Measurements from ENCODE around the gene LIPG. TPM values are rescaled to one million over a fixed set of nuclear protein-coding genes. Genes with fewer than 3 reads are reported as not detected.

LIPG gene
- total RNA-seq, 2 experiments from 2014 or later: not detected

DNA sequence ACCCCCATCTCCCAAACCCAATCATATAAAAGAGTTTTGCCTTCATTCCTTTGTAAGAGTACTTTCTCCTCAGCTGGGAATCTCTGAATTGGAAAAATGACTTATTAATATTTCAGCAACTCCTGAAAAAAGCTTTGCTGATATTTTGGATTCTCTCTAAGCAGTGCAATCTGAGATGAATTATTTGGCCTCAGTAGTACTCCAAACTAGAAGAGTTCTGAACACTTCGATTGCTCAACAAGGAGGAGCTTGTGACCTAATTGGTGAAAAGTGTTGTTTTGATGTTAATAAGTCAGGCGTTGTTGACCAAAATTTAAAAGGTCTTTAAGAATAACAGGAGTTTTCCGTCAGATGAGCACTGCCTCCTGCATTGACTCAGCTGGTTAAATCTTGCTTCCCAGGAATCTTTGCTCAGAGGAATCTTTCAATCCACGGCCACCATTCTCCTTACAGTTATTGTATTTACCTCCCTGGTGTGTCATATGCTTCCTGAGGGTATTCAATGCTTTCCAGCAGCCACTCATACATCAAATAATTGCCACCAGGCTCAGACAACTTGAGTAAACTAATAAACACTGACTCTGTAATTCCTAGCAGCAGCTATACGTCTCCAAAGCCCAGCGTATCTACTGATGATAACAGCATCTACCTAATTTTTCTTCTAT is 24.5 kb upstream of the LIPG start:
- H3K4me2 ChIP-seq (ENCODE audit: low read length): no peak overlapping the region
- no peak overlapping the region for H3K27ac ChIP-seq (ENCODE audit: low read depth, low read length, poor library complexity, severe bottlenecking)
- ChIA-PET CTCF (ENCODE audit: unreplicated experiment) (no interaction called here), POLR2A (interaction anchor here (0.6 kb wide), 1 partner anchor 27 kb away, joined by 3 read pairs; no protein-coding TSS in a partner anchor)
- H2AFZ ChIP-seq (ENCODE audit: low read length): no peak overlapping the region
- no peak for DNase-seq (ENCODE audit: low spot score)
- TF ChIP-seq, protein P1, sequence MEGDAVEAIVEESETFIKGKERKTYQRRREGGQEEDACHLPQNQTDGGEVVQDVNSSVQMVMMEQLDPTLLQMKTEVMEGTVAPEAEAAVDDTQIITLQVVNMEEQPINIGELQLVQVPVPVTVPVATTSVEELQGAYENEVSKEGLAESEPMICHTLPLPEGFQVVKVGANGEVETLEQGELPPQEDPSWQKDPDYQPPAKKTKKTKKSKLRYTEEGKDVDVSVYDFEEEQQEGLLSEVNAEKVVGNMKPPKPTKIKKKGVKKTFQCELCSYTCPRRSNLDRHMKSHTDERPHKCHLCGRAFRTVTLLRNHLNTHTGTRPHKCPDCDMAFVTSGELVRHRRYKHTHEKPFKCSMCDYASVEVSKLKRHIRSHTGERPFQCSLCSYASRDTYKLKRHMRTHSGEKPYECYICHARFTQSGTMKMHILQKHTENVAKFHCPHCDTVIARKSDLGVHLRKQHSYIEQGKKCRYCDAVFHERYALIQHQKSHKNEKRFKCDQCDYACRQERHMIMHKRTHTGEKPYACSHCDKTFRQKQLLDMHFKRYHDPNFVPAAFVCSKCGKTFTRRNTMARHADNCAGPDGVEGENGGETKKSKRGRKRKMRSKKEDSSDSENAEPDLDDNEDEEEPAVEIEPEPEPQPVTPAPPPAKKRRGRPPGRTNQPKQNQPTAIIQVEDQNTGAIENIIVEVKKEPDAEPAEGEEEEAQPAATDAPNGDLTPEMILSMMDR (conservative IDR thresholded peaks at IDR 0.05; ENCODE audit: low read length): no peak
- no peak for TF ChIP-seq EZH2phosphoT487 (IDR thresholded peaks at IDR 0.05; ENCODE audit: borderline replicate concordance, low read depth, low read length)
- H3K79me2 ChIP-seq (ENCODE audit: insufficient read depth, low read depth, low read length): no peaks in the 10 kb centered on the region
- H3K9me3 ChIP-seq (ENCODE audit: low read length): no peaks in the 10 kb centered on the region
- no peak overlapping the region for H3K4me3 ChIP-seq (ENCODE audit: low read depth, low read length, poor library complexity, severe bottlenecking)
- no peaks in the 10 kb centered on the region for H3K36me3 ChIP-seq (ENCODE audit: insufficient read depth, low read length)
- no peaks in the 10 kb centered on the region for H3K4me1 ChIP-seq (ENCODE audit: insufficient read depth, low read length, poor library complexity, severe bottlenecking)
- H4K20me1 ChIP-seq (ENCODE audit: insufficient read depth, low read length): no peaks in the 10 kb centered on the region
- BruUV-seq (replicated peaks): no TSS peak
- no peaks in the 10 kb centered on the region for H3K9me2 ChIP-seq (ENCODE audit: insufficient read depth, low read length)
- intact Hi-C loops (cut with micrococcal nuclease; ENCODE audit: unreplicated experiment): no loop called here

DNA sequence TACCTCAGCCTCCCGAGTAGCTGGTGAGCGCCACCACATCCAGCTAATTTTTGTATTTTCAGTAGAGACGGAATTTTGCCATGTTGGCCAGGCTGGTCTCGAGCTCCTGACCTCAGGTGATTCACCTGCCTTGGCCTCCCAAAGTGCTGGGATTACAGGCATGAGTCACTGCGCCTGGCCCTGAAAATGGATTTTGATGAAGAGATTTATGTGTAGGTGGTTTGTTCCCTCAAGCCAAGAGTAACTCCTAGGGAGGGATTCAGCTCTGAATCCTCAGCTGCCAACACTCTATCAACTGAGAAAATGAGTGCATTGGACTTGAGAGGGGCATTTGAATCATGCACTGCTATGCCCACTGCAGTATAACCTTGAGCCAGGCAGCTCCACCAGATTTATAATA is 17.5 kb upstream of the LIPG start:
- no peak overlapping the region for H3K27ac ChIP-seq (ENCODE audit: low read depth, low read length, poor library complexity, severe bottlenecking)
- no peak overlapping the region for H2AFZ ChIP-seq (ENCODE audit: low read length)
- no peak overlapping the region for H3K4me3 ChIP-seq (ENCODE audit: low read depth, low read length, poor library complexity, severe bottlenecking)
- no peak overlapping the region for H3K4me2 ChIP-seq (ENCODE audit: low read length)
- no peaks in the 10 kb centered on the region for H3K9me3 ChIP-seq (ENCODE audit: low read length)
- no peaks in the 10 kb centered on the region for H3K9me2 ChIP-seq (ENCODE audit: insufficient read depth, low read length)
- intact Hi-C loops (cut with micrococcal nuclease; ENCODE audit: unreplicated experiment): no loop called here
- H3K36me3 ChIP-seq (ENCODE audit: insufficient read depth, low read length): no peaks in the 10 kb centered on the region
- no peaks in the 10 kb centered on the region for H4K20me1 ChIP-seq (ENCODE audit: insufficient read depth, low read length)
- no peaks in the 10 kb centered on the region for H3K4me1 ChIP-seq (ENCODE audit: insufficient read depth, low read length, poor library complexity, severe bottlenecking)
- H3K79me2 ChIP-seq (ENCODE audit: insufficient read depth, low read depth, low read length): no peaks in the 10 kb centered on the region
- ChIA-PET POLR2A (no interaction called here), CTCF (ENCODE audit: unreplicated experiment) (no interaction called here)
- BruUV-seq (replicated peaks): no TSS peak
- TF ChIP-seq, protein P1 (conservative IDR thresholded peaks at IDR 0.05; ENCODE audit: low read length): no peak
- TF ChIP-seq EZH2phosphoT487 (IDR thresholded peaks at IDR 0.05; ENCODE audit: borderline replicate concordance, low read depth, low read length): no peak
- DNase-seq (ENCODE audit: low spot score): no peak

DNA sequence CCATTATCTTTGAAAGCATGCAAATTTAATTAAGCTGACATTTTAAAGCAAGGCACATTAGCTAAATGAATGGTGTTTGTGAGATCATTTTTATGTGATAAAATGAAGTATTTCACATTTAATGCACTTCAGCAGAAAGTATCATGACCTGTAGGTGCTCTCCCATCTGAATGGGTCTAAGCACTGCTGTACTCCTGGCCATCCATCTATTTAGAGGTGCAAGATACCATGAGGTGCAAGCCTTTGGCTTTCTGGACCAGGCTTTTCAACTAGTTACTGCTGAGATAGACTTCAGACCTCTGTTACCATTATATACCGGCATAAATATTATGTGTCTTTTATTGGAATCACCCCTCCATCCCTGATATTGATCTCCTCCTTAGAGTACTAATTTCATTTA is 15.6 kb upstream of the LIPG start:
- H3K79me2 ChIP-seq (ENCODE audit: insufficient read depth, low read depth, low read length): no peaks in the 10 kb centered on the region
- no peak overlapping the region for H3K4me3 ChIP-seq (ENCODE audit: low read depth, low read length, poor library complexity, severe bottlenecking)
- no TSS peak for BruUV-seq (replicated peaks)

More for the DNA sequence above, 15.6 kb upstream of the LIPG start:
- H3K27ac ChIP-seq (ENCODE audit: low read depth, low read length, poor library complexity, severe bottlenecking): no peak overlapping the region
- intact Hi-C loops (cut with micrococcal nuclease; ENCODE audit: unreplicated experiment): no loop called here
- no peaks in the 10 kb centered on the region for H4K20me1 ChIP-seq (ENCODE audit: insufficient read depth, low read length)
- H3K36me3 ChIP-seq (ENCODE audit: insufficient read depth, low read length): no peaks in the 10 kb centered on the region
- no peaks in the 10 kb centered on the region for H3K9me2 ChIP-seq (ENCODE audit: insufficient read depth, low read length)
- H3K4me2 ChIP-seq (ENCODE audit: low read length): no peak overlapping the region
- POLR2A ChIA-PET: no interaction called here
- H3K4me1 ChIP-seq (ENCODE audit: insufficient read depth, low read length, poor library complexity, severe bottlenecking): no peaks in the 10 kb centered on the region
- CTCF ChIA-PET (ENCODE audit: unreplicated experiment): no interaction called here
- H3K9me3 ChIP-seq (ENCODE audit: low read length): no peaks in the 10 kb centered on the region
- DNase-seq (ENCODE audit: low spot score): no peak
- no peak overlapping the region for H2AFZ ChIP-seq (ENCODE audit: low read length)
- TF ChIP-seq, protein P1 (conservative IDR thresholded peaks at IDR 0.05; ENCODE audit: low read length): no peak
- TF ChIP-seq EZH2phosphoT487 (IDR thresholded peaks at IDR 0.05; ENCODE audit: borderline replicate concordance, low read depth, low read length): no peak
